A204.1 (cell line): ENCODE measurements around the gene CFAP46.
"Not testable (repeated sequence)": the region's sequence is repeated elsewhere in the genome, so short reads cannot be mapped to it uniquely, and the experiment has no call there.

Experiments
- FAIRE-seq: peaks from 2 replicates; lab custom pipeline; 2012; peaks lifted over from hg19 to GRCh38; lab: Jason Lieb, UNC

The CFAP46 gene

GRCh38 chr10:132825783-132826523 lies 116.4 kb downstream of the CFAP46 start:
- FAIRE-seq = not testable (repeated sequence)

- no peak for FAIRE-seq
Measured at GRCh38 chr10:132820056-132820455, 122.3 kb downstream of the CFAP46 start.

GRCh38 chr10:132817701-132818211 lies 124.6 kb downstream of the CFAP46 start:
- FAIRE-seq = no peak

GRCh38 chr10:132816718-132817117 lies 125.7 kb downstream of the CFAP46 start:
- FAIRE-seq = no peak

- FAIRE-seq = no peak
Measured at GRCh38 chr10:132815168-132815857, 127.1 kb downstream of the CFAP46 start.

GRCh38 chr10:132814469-132814856 lies 127.9 kb downstream of the CFAP46 start:
- FAIRE-seq = no peak

- no peak for FAIRE-seq
Measured at GRCh38 chr10:132813560-132814468, 128.6 kb downstream of the CFAP46 start.

- FAIRE-seq = no peak
Measured at GRCh38 chr10:132813001-132813401, 129.4 kb downstream of the CFAP46 start.

GRCh38 chr10:132812520-132812919 lies 129.8 kb downstream of the CFAP46 start:
- FAIRE-seq = no peak

- no peak for FAIRE-seq
Measured at GRCh38 chr10:132811891-132812481, 130.4 kb downstream of the CFAP46 start.

GRCh38 chr10:132810807-132811700 lies 131.3 kb downstream of the CFAP46 start:
- FAIRE-seq = no peak

GRCh38 chr10:132810141-132810806 lies 132.1 kb downstream of the CFAP46 start:
- FAIRE-seq = no peak

GRCh38 chr10:132809232-132810140 lies 132.9 kb downstream of the CFAP46 start:
- FAIRE-seq = no peak

GRCh38 chr10:132808383-132809231 lies 133.8 kb downstream of the CFAP46 start:
- no peak for FAIRE-seq

GRCh38 chr10:132807621-132808049 lies 134.7 kb downstream of the CFAP46 start:
- no peak for FAIRE-seq

GRCh38 chr10:132806561-132807003 lies 135.8 kb downstream of the CFAP46 start:
- no peak for FAIRE-seq

GRCh38 chr10:132806110-132806509 lies 136.3 kb downstream of the CFAP46 start:
- no peak for FAIRE-seq

GRCh38 chr10:132805599-132805998 lies 136.8 kb downstream of the CFAP46 start:
- no peak for FAIRE-seq
